Measurements from ENCODE around the gene B3GALT5. TPM values are rescaled to one million over a fixed set of nuclear protein-coding genes. Genes with fewer than 3 reads are reported as not detected.

The B3GALT5 gene, protein sequence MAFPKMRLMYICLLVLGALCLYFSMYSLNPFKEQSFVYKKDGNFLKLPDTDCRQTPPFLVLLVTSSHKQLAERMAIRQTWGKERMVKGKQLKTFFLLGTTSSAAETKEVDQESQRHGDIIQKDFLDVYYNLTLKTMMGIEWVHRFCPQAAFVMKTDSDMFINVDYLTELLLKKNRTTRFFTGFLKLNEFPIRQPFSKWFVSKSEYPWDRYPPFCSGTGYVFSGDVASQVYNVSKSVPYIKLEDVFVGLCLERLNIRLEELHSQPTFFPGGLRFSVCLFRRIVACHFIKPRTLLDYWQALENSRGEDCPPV
- 100 to 1,000 TPM; 114 to 205 TPM for total RNA-seq

GRCh38 chr21:39612233-39613040 lies at the start of gene B3GALT5:
Gene B3GALT5, plus strand, starts transcription at chr21:39612940. Its CDS starts 47,620 bp downstream, at chr21:39660560.
- Histone ChIP-seq H3K36me3 (no peaks in the 10 kb centered on the region), H3K4me1 (peaks cover 5% of the 10 kb centered on the region), H3K9me3 (no peaks in the 10 kb centered on the region), H3K27me3 (no peaks in the 10 kb centered on the region), H3K27ac (no peak within 1 kb of the TSS), H3K9ac (ENCODE audit: low read depth in 2 of 2, low read length in 2 of 2) (peak within 1 kb of the TSS in 1 of 2 donors; percentile 51), H3K4me3 (peak within 1 kb of the TSS; percentile 39)
- TF ChIP-seq CTCF (IDR thresholded peaks at IDR 0.05) = no peak
- peak; percentile 58 for DNase-seq
- intact Hi-C loops (cut with DNase I) = no loop called here

DNA sequence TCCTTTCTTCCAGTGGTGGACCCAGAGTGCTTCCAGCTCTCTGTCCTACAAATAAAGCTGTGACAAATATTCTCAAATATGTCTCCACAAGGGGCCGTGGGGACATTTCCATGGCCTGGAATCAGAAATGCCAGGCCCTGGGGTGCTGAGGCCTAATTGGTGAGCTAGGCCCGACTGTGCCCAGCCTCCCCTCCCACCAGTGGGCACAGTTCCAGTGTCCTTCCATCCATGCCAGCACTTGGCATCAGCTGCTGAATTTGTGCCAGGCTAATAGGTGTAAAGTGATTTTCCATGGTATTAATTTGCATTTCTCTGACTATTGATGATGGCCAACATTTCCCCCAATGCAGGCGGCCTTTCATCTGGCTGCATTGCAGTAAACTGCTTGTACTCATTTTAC lies 48.5 kb upstream of the B3GALT5 start:
- no peaks in the 10 kb centered on the region for H3K27me3 ChIP-seq
- H3K36me3 ChIP-seq = no peaks in the 10 kb centered on the region
- no peak overlapping the region for H3K4me3 ChIP-seq
- H3K9ac ChIP-seq (ENCODE audit: low read depth in 2 of 2, low read length in 2 of 2) = no peak overlapping the region
- no peaks in the 10 kb centered on the region for H3K4me1 ChIP-seq
- no peak overlapping the region for H3K27ac ChIP-seq
- H3K9me3 ChIP-seq = no peaks in the 10 kb centered on the region
- no peak for DNase-seq
- intact Hi-C loops (cut with DNase I) = no loop called here
- no peak for TF ChIP-seq CTCF (IDR thresholded peaks at IDR 0.05)

GRCh38 chr21:39567180-39567972 lies 45.4 kb upstream of the B3GALT5 start:
- TF ChIP-seq CTCF (IDR thresholded peaks at IDR 0.05) = no peak
- Histone ChIP-seq H3K36me3 (no peaks in the 10 kb centered on the region), H3K9ac (ENCODE audit: low read depth in 2 of 2, low read length in 2 of 2) (no peak overlapping the region), H3K27me3 (no peaks in the 10 kb centered on the region), H3K27ac (no peak overlapping the region), H3K9me3 (no peaks in the 10 kb centered on the region), H3K4me1 (no peaks in the 10 kb centered on the region), H3K4me3 (no peak overlapping the region)
- DNase-seq = no peak
- intact Hi-C loops (cut with DNase I) = no loop called here

DNA sequence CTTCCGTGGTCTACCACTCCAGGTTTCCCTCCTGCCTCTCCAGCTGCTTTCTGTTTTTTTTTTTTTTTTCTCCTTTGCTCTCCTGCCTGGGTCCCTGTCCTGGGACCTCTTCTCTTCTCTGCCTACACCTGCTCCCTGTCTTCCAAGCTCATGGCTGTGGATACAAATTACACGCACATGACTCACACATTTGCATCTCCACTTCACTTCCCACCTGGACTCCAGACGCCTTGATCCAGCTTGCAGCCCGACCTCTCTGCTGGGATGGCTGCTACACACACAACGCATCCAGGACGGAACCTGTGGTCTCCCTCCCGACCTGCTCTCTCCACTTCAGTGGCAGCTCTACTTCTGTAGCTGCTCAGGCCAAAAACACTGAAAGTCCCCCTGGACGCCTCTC lies 44.4 kb upstream of the B3GALT5 start:
- Histone ChIP-seq H3K27ac (no peak overlapping the region), H3K9me3 (no peaks in the 10 kb centered on the region), H3K9ac (ENCODE audit: low read depth in 2 of 2, low read length in 2 of 2) (no peak overlapping the region), H3K36me3 (no peaks in the 10 kb centered on the region), H3K4me1 (no peaks in the 10 kb centered on the region), H3K27me3 (no peaks in the 10 kb centered on the region), H3K4me3 (no peak overlapping the region)
- DNase-seq = no peak
- intact Hi-C loops (cut with DNase I) = no loop called here
- no peak for TF ChIP-seq CTCF (IDR thresholded peaks at IDR 0.05)

DNA sequence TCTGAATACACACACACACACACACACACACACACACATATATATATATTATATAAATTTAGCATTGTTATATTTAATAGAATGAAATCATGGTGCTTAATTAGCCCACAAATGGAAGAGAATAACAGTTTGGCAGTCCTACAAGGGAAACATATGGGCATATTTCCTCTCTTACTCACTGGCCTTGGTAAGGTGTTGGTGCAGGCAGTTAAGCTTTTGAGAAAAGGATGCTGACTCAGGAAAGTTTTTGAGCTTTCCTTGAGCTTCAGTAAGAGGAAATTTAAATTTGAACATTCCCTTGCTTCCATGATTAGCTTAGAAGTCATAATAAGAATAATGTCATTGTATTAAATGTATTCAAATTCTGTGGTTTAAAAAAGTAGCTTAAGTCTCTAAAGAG lies 37.0 kb upstream of the B3GALT5 start:
- intact Hi-C loops (cut with DNase I) = no loop called here
- no peak for TF ChIP-seq CTCF (IDR thresholded peaks at IDR 0.05)
- Histone ChIP-seq H3K4me3 (no peak overlapping the region), H3K9me3 (no peaks in the 10 kb centered on the region), H3K4me1 (no peaks in the 10 kb centered on the region), H3K27ac (no peak overlapping the region), H3K9ac (ENCODE audit: low read depth in 2 of 2, low read length in 2 of 2) (no peak overlapping the region), H3K36me3 (no peaks in the 10 kb centered on the region), H3K27me3 (no peaks in the 10 kb centered on the region)
- no peak for DNase-seq
